Measurements from ENCODE around the gene SMAGP. TPM values are rescaled to one million over a fixed set of nuclear protein-coding genes. Genes with fewer than 3 reads are reported as not detected.

SMAGP gene
- total RNA-seq, 1 experiment from 2014 or later: 12.4 TPM

- Histone ChIP-seq H3K4me2 (ENCODE audit: insufficient read depth, insufficient read length, low read length) (no peak overlapping the region), H2BK12ac (ENCODE audit: insufficient read length, low read depth, low read length) (no peak overlapping the region), H2BK20ac (ENCODE audit: low read depth, low read length, poor library complexity, severe bottlenecking) (no peak overlapping the region), H3K79me2 (ENCODE audit: insufficient read depth, low read length) (no peaks in the 10 kb centered on the region), H2AFZ (ENCODE audit: low read length) (no peak overlapping the region), H2AK5ac (ENCODE audit: insufficient read length, low read length) (no peak overlapping the region), H2BK120ac (ENCODE audit: low read depth, low read length, poor library complexity, severe bottlenecking) (no peak overlapping the region), H3K4me1 (ENCODE audit: insufficient read depth, low read length) (no peaks in the 10 kb centered on the region; the same call in 1 of the 2 replicates), H3K9me3 (ENCODE audit: control insufficient read depth, low read depth, low read length) (no peaks in the 10 kb centered on the region), H3K27ac (ENCODE audit: insufficient read length, low read depth, low read length) (no peak overlapping the region), H4K91ac (ENCODE audit: insufficient read length, low read depth, low read length) (no peak overlapping the region), H2BK15ac (ENCODE audit: low read depth, low read length) (no peak overlapping the region), H4K8ac (replicated peaks; ENCODE audit: insufficient read length, low read depth, low read length) (no peak overlapping the region), H3K27me3 (ENCODE audit: insufficient read depth, low read length) (no peaks in the 10 kb centered on the region), H3K23ac (ENCODE audit: insufficient read length, low read depth, low read length) (no peak overlapping the region), H3K4ac (ENCODE audit: low read depth, low read length) (no peak overlapping the region), H3K9ac (ENCODE audit: extremely low read depth, insufficient read length, low read length) (no peak overlapping the region), H4K5ac (ENCODE audit: insufficient read length, low read depth, low read length) (no peak overlapping the region), H3K79me1 (ENCODE audit: insufficient read depth, low read depth, low read length, poor library complexity, severe bottlenecking) (no peaks in the 10 kb centered on the region), H2BK5ac (ENCODE audit: insufficient read length, low read length) (no peak overlapping the region), H3K14ac (ENCODE audit: insufficient read depth, low read length) (no peak overlapping the region), H4K20me1 (ENCODE audit: control insufficient read depth, insufficient read depth, insufficient read length) (no peaks in the 10 kb centered on the region), H3K18ac (ENCODE audit: insufficient read length, low read depth, low read length) (no peak overlapping the region), H3K56ac (ENCODE audit: insufficient read length, low read depth, low read length) (no peak overlapping the region), H3T11ph (ENCODE audit: low read length) (no peak overlapping the region), H3K23me2 (ENCODE audit: insufficient read length, low read depth, low read length, poor library complexity, severe bottlenecking) (no peaks in the 10 kb centered on the region)
- H3K27ac Mint-ChIP-seq: no peak overlapping the region
- no peak overlapping the region for H3K4me3 Mint-ChIP-seq
- H3K4me1 Mint-ChIP-seq: no peaks in the 10 kb centered on the region
- no CpG with 5 or more reads among the region's 10 CpGs for WGBS (ENCODE audit: extremely low coverage, insufficient read length, low lambda C conversion rate)
- peaks cover 0 to 4% (median 1%) of the 10 kb centered on the region in 3 experiments; a peak in 3 of 7 replicates for H3K36me3 Mint-ChIP-seq (ENCODE audit: insufficient read depth in 1 of 3, low read depth in 3 of 3)
- H3K9me3 Mint-ChIP-seq: no peaks in the 10 kb centered on the region
- TF ChIP-seq CTCF (conservative IDR thresholded peaks at IDR 0.05): no peak
- peaks cover 1% of the 10 kb centered on the region; the same call in 1 of the 2 replicates for H3K27me3 Mint-ChIP-seq (ENCODE audit: low read depth)
- no peak for DNase-seq
These were observed 70.8 kb downstream of the SMAGP start for GRCh38 chr12:51199366-51199945.

Data from H9 (cell line).